Activated CD8-positive, alpha-beta memory T cell treated with anti-CD3 and anti-CD28 coated beads for 36 hours (primary cell): ENCODE measurements around the gene ETV5. TPM values are rescaled to one million over a fixed set of nuclear protein-coding genes. Genes with fewer than 3 reads are reported as not detected.

Experiments used
- CTCF ChIA-PET: fragments of 350-600 bp; sonication (Branson Sonifier 250); formaldehyde crosslinking; loops from one replicate; lab custom pipeline; 2021; ENCODE audit warnings: antibody characterized with exemption; lab: Charles Lee
- POLR2A ChIA-PET: fragments of 350-600 bp; sonication (Branson Sonifier 250); formaldehyde crosslinking; loops from one replicate; lab custom pipeline; 2021; ENCODE audit warnings: antibody characterized with exemption; lab: Charles Lee
- total RNA-seq, 2 experiments: library from RNA; stranded (reverse); gene quantifications; one replicate each; pipeline ENCODE4 v1.2.3, GENCODE V29; 2021

ETV5 gene
- total RNA-seq, 2 experiments from 2014 or later: 1.5 to 2.2 TPM

- POLR2A ChIA-PET: no interaction called here
- CTCF ChIA-PET: no interaction called here
These were observed 9.7 kb downstream of the ETV5 start for GRCh38 chr3:186099178-186099577.

- ChIA-PET POLR2A (no interaction called here), CTCF (no interaction called here)
These were observed 10.1 kb downstream of the ETV5 start for GRCh38 chr3:186098740-186099139.

GRCh38 chr3:186097663-186098451 lies 11.0 kb downstream of the ETV5 start:
- ChIA-PET POLR2A (no interaction called here), CTCF (no interaction called here)

- ChIA-PET CTCF (no interaction called here), POLR2A (no interaction called here)
These were observed 11.6 kb downstream of the ETV5 start for GRCh38 chr3:186097317-186097662.

GRCh38 chr3:186096290-186096689 lies 12.6 kb downstream of the ETV5 start:
- CTCF ChIA-PET: interaction anchor here (1.6 kb wide), 1 partner anchor 9 kb away, joined by 3 read pairs; no protein-coding TSS in a partner anchor
- POLR2A ChIA-PET: no interaction called here

- ChIA-PET POLR2A (no interaction called here), CTCF (interaction anchor here (1.6 kb wide), 1 partner anchor 8 kb away, joined by 3 read pairs; no protein-coding TSS in a partner anchor)
These were observed 13.3 kb downstream of the ETV5 start for GRCh38 chr3:186095561-186096081.

- ChIA-PET CTCF (interaction anchor here (1.6 kb wide), 1 partner anchor 8 kb away, joined by 3 read pairs; no protein-coding TSS in a partner anchor), POLR2A (no interaction called here)
These were observed 14.0 kb downstream of the ETV5 start for GRCh38 chr3:186094696-186095425.

GRCh38 chr3:186094271-186094670 lies 14.6 kb downstream of the ETV5 start:
- ChIA-PET POLR2A (no interaction called here), CTCF (no interaction called here)

GRCh38 chr3:186093271-186093900 lies 15.5 kb downstream of the ETV5 start:
- ChIA-PET CTCF (interaction anchor here (1.5 kb wide), 1 partner anchor 184 kb away, joined by 3 read pairs; no protein-coding TSS in a partner anchor), POLR2A (no interaction called here)

- ChIA-PET POLR2A (no interaction called here), CTCF (interaction anchor here (1.5 kb wide), 1 partner anchor 185 kb away, joined by 3 read pairs; no protein-coding TSS in a partner anchor)
These were observed 16.4 kb downstream of the ETV5 start for GRCh38 chr3:186092360-186093070.

- ChIA-PET POLR2A (no interaction called here), CTCF (no interaction called here)
These were observed 18.0 kb downstream of the ETV5 start for GRCh38 chr3:186090901-186091300.

- ChIA-PET CTCF (no interaction called here), POLR2A (no interaction called here)
These were observed 20.6 kb downstream of the ETV5 start for GRCh38 chr3:186088335-186088734.

- ChIA-PET CTCF (no interaction called here), POLR2A (no interaction called here)
These were observed 24.6 kb downstream of the ETV5 start for GRCh38 chr3:186084264-186084663.

- CTCF ChIA-PET: no interaction called here
- POLR2A ChIA-PET: no interaction called here
These were observed 25.1 kb downstream of the ETV5 start for GRCh38 chr3:186083746-186084145.

GRCh38 chr3:186082150-186082549 lies 26.7 kb downstream of the ETV5 start:
- ChIA-PET POLR2A (no interaction called here), CTCF (no interaction called here)

GRCh38 chr3:186081678-186082077 lies 27.2 kb downstream of the ETV5 start:
- CTCF ChIA-PET: no interaction called here
- POLR2A ChIA-PET: no interaction called here

- CTCF ChIA-PET: no interaction called here
- POLR2A ChIA-PET: no interaction called here
These were observed 27.9 kb downstream of the ETV5 start for GRCh38 chr3:186080849-186081438.

GRCh38 chr3:186079925-186080324 lies 29.0 kb downstream of the ETV5 start:
- POLR2A ChIA-PET: no interaction called here
- CTCF ChIA-PET: no interaction called here

- CTCF ChIA-PET: interaction anchor here (0.6 kb wide), 1 partner anchor 9 kb away, joined by 3 read pairs; no protein-coding TSS in a partner anchor
- POLR2A ChIA-PET: no interaction called here
These were observed 31.4 kb downstream of the ETV5 start for GRCh38 chr3:186077466-186077865.
